GM19455 (cell line): ENCODE data around the gene PLCD1.
"Not testable (repeated sequence)": the region's sequence is repeated elsewhere in the genome, so short reads cannot be mapped to it uniquely, and the experiment has no call there.

Experiments
- ATAC-seq: cut with Tn5 transposase; IDR thresholded peaks from one replicate; pipeline ENCODE4 v1.9.1; 2021; ENCODE audit not compliant: unreplicated experiment

Gene PLCD1

GRCh38 chr3:38029400-38030125, at the start of gene PLCD1:
Gene PLCD1 (minus strand): TSS chr3:38029642. CDS start chr3:38029539, 103 bp downstream.
- ATAC-seq: no peak

- not testable (repeated sequence) for ATAC-seq
Observed at GRCh38 chr3:38077073-38077472, 47.6 kb upstream of the PLCD1 start.

DNA sequence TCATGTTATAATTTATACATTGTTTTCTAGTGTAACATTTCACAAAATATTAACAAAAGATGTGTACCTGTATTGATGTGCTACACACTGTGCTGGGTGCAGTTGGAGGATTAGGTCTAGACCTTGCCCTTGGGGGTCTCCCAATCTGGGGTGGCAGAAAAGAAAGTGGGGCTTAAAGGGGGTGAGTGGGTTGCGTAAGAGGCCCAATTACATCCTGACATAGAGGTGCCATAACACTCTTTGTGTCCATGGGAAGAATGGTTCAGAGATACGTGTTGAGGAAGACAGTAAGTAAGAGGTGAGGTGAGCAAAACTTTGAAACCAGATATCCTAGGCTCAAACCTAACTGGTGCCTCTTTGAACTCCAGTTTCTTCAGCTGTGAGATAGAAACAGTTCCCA, 40.6 kb upstream of the PLCD1 start:
- no peak for ATAC-seq

- no peak for ATAC-seq
Observed at GRCh38 chr3:38067508-38068233, 38.2 kb upstream of the PLCD1 start.

- ATAC-seq: not testable (repeated sequence)
Observed at GRCh38 chr3:38064453-38064852, 35.0 kb upstream of the PLCD1 start.

DNA sequence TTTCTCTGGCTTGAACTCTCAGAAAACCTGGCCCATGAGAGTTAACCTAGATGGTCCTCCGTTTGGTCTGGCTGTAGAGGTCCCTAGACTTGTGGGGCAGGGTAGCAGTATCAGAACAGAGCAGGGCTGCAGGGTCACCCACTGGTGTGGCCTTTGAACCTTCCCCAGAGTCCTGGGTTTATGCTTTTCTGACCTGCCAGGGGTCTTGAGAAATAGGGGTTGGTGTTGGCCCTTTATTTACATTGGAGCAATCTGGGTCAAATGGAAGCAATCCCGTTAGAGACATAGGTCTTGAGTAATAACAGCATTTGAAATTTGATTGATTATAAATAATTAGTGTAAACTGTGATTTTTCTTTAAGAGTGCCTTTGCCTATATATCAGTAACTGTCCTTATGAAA, 33.4 kb upstream of the PLCD1 start:
- no peak for ATAC-seq

GRCh38 chr3:38059591-38059990, 30.1 kb upstream of the PLCD1 start:
- no peak for ATAC-seq

DNA sequence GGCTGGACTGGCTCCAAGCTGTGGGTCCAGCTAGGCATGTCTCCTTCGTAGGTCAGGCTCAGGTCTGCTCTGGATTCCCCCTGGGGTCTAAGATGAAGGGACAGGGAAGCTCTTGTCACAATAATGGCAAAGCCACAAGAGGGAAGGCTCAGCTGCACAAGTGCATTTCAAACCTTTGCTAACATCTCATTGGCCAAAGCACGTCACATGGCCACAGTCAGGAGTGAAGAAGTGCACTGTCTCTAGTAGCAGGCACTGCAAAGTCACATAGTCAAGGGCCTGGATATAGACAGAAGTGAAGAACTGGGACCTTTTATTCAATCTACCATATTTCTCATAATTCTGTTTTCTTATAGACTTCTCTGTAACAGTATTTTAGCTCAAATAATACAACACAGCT, 29.7 kb upstream of the PLCD1 start:
- no peak for ATAC-seq

DNA sequence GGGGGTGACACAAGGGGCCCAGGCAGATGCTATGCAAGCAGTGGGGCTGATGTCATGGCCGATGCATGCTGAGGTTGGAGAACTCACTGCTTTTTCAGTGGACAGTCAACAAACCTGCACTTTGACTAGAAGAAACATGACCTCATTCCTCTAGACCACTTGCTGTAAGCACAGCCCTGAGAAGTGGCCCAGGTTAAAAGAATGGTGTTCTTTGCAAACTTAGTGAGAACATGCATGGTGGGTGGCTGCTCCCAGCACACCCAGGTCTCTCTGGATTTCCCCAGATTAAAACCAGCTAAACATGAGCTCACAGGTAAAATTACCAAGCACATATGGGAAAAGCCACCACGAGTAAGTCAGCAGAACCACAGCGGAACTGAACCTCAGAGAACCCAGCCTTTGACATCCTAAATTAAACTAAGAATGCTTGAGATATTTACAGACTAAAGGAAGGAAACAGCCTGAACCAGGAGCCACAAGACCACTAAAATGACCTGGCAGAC, 25.1 kb upstream of the PLCD1 start:
- ATAC-seq: no peak

- ATAC-seq: not testable (repeated sequence)
Observed at GRCh38 chr3:38053813-38054498, 24.5 kb upstream of the PLCD1 start.

DNA sequence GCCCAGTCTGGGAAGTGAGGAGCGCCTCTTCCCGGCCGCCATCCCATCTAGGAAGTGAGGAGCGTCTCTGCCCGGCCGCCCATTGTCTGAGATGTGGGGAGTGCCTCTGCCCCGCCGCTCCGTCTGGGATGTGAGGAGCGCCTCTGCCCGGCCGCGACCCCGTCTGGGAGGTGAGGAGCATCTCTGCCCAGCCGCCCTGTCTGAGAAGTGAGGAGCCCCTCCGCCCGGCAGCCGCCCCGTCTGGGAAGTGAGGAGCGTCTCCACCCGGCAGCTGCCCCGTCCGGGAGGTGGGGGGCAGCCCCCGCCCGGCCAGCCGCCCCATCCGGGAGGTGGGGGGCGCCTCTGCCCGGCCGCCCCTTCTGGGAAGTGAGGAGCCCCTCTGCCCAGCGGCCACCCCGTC, 23.8 kb upstream of the PLCD1 start:
- ATAC-seq: not testable (repeated sequence)

DNA sequence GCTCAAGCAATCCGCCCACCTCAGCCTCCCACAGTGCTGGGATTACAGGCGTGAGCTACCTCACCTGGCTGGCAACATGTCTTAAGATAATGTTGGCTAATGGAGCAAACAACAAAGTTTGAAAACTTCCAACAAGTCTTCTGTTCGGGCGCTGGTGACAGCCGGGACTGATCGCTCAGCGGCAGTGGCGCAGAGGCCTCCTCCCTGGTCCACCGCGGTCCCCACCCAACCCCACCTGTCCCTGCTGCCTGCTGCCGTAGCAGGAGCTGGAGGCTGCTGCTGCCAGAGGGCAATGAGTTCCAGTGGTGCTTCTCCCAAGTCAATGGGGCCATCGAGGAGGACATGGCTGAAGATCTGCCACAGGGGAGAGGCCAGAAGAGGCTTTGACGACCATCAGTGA, 21.7 kb upstream of the PLCD1 start:
- ATAC-seq: no peak

GRCh38 chr3:38049358-38050126, 20.1 kb upstream of the PLCD1 start:
- ATAC-seq: no peak

- ATAC-seq: no peak
Observed at GRCh38 chr3:38047896-38048295, 18.5 kb upstream of the PLCD1 start.

- no peak for ATAC-seq
Observed at GRCh38 chr3:38046821-38047220, 17.4 kb upstream of the PLCD1 start.

DNA sequence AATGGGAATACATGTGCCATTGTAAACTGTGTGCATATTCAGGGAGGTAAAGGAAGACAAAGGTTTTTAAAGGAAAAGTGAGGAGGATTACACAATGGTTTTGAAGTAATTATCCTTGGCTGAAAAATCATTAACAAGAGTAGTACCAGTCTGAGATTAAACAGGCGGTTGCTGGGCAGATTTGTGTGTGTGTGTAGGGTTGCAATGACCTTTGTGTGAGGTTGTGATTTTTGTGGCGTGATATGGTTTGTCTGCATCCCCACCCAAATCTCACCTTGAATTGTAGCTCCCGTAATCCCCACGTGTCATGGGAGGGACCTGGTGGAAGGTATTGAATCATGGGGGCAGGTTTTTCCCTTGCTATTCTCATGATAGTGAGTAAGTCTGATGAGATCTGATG, 16.6 kb upstream of the PLCD1 start:
- no peak for ATAC-seq

- ATAC-seq: no peak
Observed at GRCh38 chr3:38043486-38043885, 14.0 kb upstream of the PLCD1 start.

DNA sequence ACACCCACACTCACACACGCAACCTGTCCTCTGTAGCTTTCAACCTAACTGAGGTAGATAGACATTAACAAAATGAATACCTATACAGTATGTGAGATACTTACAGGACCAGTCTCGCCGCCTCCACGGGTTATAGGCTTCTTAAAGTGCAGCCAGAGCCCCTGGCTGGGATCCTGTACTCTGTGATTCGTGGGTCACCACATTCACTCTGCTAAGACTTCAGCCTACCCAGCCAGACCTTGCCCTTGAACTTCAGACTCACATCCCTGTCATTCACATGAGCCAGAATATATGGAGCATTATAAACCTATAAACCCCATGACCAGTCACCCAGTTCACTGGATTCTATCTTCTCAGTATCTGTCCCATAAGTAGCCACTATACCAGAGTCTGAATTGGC, 11.0 kb upstream of the PLCD1 start:
- no peak for ATAC-seq

DNA sequence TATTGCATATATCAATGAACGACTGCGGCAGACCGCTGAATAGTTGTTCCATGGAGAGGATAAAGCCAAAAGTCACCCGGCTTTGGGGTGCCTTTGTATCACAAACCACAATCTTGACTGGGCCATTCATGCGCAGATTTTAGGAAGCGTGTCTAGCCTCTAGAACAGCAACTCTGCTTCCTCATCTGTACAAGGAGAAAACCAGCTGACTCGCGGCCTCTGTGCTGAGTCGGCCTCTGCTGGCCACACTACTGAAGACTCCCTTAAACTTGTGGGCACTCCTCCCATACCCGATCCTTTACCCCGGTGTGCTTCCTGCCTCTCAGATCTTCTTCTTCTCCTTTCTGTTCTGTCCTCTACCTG, 10.4 kb upstream of the PLCD1 start:
- ATAC-seq: peak; percentile 39

GRCh38 chr3:38039101-38039898, 9.9 kb upstream of the PLCD1 start, which contains the start of gene DLEC1:
Gene DLEC1 (plus strand): TSS chr3:38039208. CDS start chr3:38039226, 18 bp downstream.
- ATAC-seq: peak; percentile 91
